Measurements from ENCODE around the gene ACSF2. TPM values are rescaled to one million over a fixed set of nuclear protein-coding genes. Genes with fewer than 3 reads are reported as not detected.

The ACSF2 gene
- total RNA-seq, 4 donors from 2014 or later: 31.3 to 63.1 (median 42.2) TPM

GRCh38 chr17:50488880-50489279, 62.9 kb downstream of the ACSF2 start:
- no peak for TF ChIP-seq CTCF (IDR thresholded peaks at IDR 0.05; ENCODE audit: low read depth)

GRCh38 chr17:50491505-50491904, 65.5 kb downstream of the ACSF2 start:
- no peak for TF ChIP-seq CTCF (IDR thresholded peaks at IDR 0.05; ENCODE audit: low read depth)

DNA sequence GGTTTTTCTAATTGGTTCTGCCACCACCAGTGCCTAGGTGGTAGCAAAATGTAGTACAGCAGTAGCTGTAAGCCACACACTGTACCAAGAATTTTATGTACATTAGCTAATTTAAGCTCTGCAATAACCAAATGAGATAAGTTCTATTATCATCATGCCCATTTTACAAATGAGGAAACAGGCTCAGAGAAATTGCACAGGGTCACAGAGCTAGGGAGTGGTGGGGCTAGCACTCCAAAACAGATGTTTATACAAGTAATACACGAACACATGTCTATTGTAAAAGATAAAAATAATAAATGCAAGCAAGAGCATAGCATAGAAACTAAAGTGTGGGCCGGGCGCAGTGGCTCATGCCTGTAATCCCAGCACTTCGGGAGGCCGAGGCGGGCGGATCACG, 66.2 kb downstream of the ACSF2 start:
- no peak for TF ChIP-seq CTCF (IDR thresholded peaks at IDR 0.05; ENCODE audit: low read depth)

DNA sequence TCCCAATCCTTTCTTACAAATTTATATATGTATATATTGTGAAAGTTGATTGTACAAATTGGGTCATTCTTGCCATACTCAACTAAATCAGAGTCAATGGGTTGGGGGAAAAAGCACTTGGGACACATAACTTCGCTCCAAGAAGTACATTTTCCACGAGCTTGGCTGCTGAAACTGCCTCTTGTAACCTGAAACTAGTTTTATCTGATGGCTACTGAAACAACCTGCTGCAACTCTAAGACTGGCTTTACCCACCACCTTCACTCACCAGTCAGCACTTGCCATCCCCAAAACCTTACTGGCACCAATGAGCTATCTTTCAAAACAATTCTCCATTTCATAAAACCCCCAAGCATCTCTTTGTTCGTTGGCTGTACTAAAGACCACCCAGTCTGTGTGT, 67.7 kb downstream of the ACSF2 start:
- no peak for TF ChIP-seq CTCF (IDR thresholded peaks at IDR 0.05; ENCODE audit: low read depth)

DNA sequence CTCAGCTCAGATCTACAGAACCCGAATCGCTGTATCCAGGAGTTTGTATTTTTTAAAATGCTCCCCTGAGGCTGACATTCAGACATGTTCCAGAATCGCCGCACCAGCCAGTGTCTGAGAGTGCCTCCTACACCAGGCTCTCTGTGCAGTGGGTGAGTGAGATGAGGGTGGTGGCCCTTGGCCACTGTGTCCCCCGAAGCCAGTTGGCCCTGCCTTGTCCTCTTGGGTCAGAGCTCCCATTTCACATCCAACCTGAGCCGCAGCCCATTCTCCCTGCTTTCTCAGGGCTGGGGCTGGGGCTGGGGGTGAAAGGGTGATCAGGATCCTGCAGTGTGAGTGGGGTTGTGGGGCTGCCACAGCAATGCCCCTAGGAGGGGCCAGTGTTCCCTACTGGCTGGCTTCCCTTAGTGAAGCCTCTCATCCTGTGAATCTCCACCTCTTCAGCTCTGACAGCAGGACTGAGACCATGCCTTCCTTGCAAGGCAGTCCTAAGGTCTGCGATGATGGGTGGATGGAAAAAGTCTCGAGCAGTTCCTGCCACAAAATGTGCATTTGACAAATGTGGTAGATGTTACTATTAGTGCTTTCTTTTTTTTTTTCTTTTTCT, 69.3 kb downstream of the ACSF2 start:
- no peak for TF ChIP-seq CTCF (IDR thresholded peaks at IDR 0.05; ENCODE audit: low read depth)

DNA sequence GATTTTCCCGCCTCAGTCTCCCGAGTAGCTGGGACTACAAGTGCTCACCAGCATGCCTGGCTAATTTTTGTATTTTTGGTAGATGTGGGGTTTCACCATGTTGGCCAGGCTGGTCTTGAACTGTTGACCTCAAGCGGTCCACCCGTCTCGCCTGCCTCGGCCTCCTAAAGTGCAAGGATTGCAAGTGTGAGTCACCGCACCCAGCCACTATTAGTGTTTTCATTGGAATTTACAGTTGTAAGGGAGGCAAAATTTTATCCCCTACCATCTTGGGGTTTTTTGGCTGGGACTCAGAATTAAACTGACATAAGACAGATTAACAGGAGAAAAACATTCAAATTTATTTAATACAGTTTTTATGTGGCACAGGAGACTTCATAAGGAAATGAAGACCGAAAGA, 69.9 kb downstream of the ACSF2 start:
- TF ChIP-seq CTCF (IDR thresholded peaks at IDR 0.05; ENCODE audit: low read depth): no peak

DNA sequence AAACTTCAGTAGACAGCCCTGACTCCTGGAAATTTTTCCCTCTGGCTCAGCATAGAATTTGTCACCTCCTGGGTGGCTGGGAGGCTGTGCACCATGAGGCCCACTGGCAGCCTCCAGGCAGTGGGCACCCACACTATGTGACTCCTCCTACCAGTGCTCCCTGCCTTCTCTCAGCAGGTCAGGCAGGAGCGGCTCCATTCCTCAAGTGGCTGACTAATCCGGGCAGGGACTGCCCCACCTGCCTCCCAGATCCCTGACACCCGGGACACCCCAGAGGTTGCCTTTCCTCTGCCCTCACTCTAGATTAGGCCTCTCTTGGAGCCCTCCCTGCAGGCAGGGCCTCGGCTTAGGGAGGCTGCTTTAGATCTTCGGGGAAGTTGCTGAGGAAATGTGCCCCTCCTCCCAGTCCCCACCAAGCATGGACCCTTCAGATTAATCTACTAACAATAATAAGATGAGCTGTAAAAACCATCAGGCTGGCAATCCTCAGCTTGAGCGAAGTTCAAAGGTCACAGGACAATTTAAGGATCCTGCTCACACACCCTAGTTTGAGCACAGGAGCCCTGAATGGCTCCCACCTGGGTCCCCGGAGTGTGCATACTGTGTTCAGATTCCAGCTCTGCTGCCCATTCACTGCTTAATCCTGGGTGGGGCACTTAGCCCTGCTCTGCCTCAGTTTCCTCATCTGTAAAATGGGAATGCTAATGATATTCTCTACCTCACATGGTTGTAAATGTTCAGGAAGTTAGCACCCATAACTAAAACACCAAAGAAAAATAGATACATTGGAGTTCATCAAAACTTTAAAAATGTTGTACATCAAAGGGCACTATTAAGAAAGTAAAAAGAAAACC, 72.2 kb downstream of the ACSF2 start:
- TF ChIP-seq CTCF (IDR thresholded peaks at IDR 0.05; ENCODE audit: low read depth): no peak

Measured in subcutaneous adipose tissue (tissue), 4 donors.